ENCODE measurements around the gene LCE7A.
A peak's percentile ranks its signal among the peaks of the same experiment; 100 is the strongest.

Gene LCE7A

DNA sequence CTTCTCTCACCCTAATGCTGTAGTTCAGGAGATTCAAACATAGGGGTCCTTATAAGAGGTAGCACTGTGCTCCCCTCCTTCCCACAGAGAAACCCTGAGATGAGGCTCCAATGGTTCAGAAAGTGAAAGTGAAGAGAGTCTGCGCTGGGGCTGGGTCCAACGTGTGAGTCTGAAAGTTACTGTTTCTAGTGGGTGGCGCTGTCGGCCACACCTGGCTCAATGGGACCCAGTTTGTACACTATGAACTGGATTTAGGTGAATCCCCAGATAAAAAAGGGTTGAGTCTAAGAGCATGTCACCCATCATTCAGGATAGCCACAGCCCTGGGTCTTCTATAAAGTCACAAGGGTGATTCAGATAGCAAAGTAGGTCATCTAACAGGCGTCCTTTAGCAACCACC is 21.1 kb downstream of the LCE7A start:
- no peaks in the 10 kb centered on the region for H3K36me3 ChIP-seq (ENCODE audit: control insufficient read depth, insufficient read depth, low read length, severe bottlenecking)
- no peak overlapping the region for H3K4me3 ChIP-seq (ENCODE audit: low read length)
- H3K4me1 ChIP-seq (ENCODE audit: control insufficient read depth, insufficient read depth, low read length) = peaks cover 19% of the 10 kb centered on the region
- no peaks in the 10 kb centered on the region for H3K27me3 ChIP-seq (replicated peaks; ENCODE audit: control insufficient read depth, insufficient read depth, low read length)
- no peaks in the 10 kb centered on the region for H3K9me3 ChIP-seq (ENCODE audit: control insufficient read depth, low read length)
- no peak overlapping the region for H3K9ac ChIP-seq (ENCODE audit: low read length)
- DNase-seq (ENCODE audit: low read depth) = no peak

- DNase-seq (ENCODE audit: low read depth) = no peak
- H3K9me3 ChIP-seq (ENCODE audit: control insufficient read depth, low read length) = no peaks in the 10 kb centered on the region
Measured at GRCh38 chr1:152884085-152884484, 24.3 kb downstream of the LCE7A start.

DNA sequence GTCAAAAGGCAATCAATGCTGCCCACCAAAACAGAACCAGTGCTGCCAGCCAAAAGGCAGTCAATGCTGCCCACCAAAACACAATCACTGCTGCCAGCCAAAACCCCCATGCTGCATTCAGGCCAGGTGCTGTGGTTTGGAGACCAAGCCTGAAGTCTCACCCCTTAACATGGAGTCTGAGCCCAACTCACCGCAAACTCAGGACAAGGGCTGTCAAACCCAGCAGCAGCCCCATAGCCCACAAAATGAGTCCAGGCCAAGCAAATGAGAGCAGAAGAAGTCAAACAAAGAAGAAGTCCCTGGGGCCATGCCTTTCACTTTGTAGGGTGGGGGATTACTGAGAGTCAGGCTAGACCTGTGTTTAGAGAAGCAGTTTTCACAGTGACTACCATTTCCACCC is 24.7 kb downstream of the LCE7A start:
- no peak overlapping the region for H3K4me3 ChIP-seq (ENCODE audit: low read length)
- H3K4me1 ChIP-seq (ENCODE audit: control insufficient read depth, insufficient read depth, low read length) = peaks cover 26% of the 10 kb centered on the region
- H3K9ac ChIP-seq (ENCODE audit: low read length) = no peak overlapping the region
- no peaks in the 10 kb centered on the region for H3K9me3 ChIP-seq (ENCODE audit: control insufficient read depth, low read length)
- DNase-seq (ENCODE audit: low read depth) = no peak
- no peaks in the 10 kb centered on the region for H3K27me3 ChIP-seq (replicated peaks; ENCODE audit: control insufficient read depth, insufficient read depth, low read length)
- no peaks in the 10 kb centered on the region for H3K36me3 ChIP-seq (ENCODE audit: control insufficient read depth, insufficient read depth, low read length, severe bottlenecking)

More at GRCh38 chr1:152884085-152884484, 24.3 kb downstream of the LCE7A start:
- H3K9ac ChIP-seq (ENCODE audit: low read length) = no peak overlapping the region
- no peaks in the 10 kb centered on the region for H3K27me3 ChIP-seq (replicated peaks; ENCODE audit: control insufficient read depth, insufficient read depth, low read length)
- H3K4me3 ChIP-seq (ENCODE audit: low read length) = no peak overlapping the region
- no peaks in the 10 kb centered on the region for H3K36me3 ChIP-seq (ENCODE audit: control insufficient read depth, insufficient read depth, low read length, severe bottlenecking)
- peaks cover 26% of the 10 kb centered on the region for H3K4me1 ChIP-seq (ENCODE audit: control insufficient read depth, insufficient read depth, low read length)

DNA sequence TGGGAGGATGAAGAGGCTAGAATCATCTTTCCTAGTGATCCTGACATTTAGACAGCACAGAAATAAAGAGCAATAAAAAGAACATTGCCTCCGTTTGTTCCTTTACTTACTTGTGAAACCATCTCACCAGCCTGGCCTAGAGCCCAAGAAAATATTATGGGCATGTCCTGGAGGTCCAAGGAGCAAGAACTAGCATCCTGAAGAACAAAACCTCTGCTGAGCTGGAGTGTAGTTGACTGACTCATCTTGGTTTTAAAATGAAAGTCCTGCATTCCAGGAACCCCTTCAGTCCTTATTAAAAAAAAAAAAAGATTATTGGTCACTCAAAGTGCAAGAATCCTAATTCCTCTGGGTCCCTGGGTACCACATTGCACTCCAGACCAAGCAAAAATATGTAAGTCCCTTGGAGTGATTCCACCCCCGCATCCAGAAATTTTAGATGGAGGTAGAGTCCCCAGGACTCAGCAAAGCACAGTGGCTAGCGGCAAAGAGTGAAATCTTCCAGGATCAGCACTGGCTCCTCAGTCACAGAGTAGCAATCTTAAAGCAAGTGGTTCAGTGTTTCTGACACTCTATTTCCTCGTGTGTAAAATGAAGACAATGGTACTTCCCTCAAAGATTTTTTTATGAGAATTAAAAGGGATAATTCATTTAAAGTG is 25.3 kb downstream of the LCE7A start:
- no peak overlapping the region for H3K9ac ChIP-seq (ENCODE audit: low read length)
- H3K4me3 ChIP-seq (ENCODE audit: low read length) = no peak overlapping the region
- peaks cover 26% of the 10 kb centered on the region for H3K4me1 ChIP-seq (ENCODE audit: control insufficient read depth, insufficient read depth, low read length)
- DNase-seq (ENCODE audit: low read depth) = peak; percentile 9
- H3K36me3 ChIP-seq (ENCODE audit: control insufficient read depth, insufficient read depth, low read length, severe bottlenecking) = no peaks in the 10 kb centered on the region
- no peaks in the 10 kb centered on the region for H3K9me3 ChIP-seq (ENCODE audit: control insufficient read depth, low read length)
- no peaks in the 10 kb centered on the region for H3K27me3 ChIP-seq (replicated peaks; ENCODE audit: control insufficient read depth, insufficient read depth, low read length)

GRCh38 chr1:152886085-152886484 is 26.3 kb downstream of the LCE7A start:
- Histone ChIP-seq H3K9ac (ENCODE audit: low read length) (no peak overlapping the region), H3K4me3 (ENCODE audit: low read length) (no peak overlapping the region)
- DNase-seq (ENCODE audit: low read depth) = no peak

GRCh38 chr1:152886758-152887409 is 27.1 kb downstream of the LCE7A start:
- Histone ChIP-seq H3K4me1 (ENCODE audit: control insufficient read depth, insufficient read depth, low read length) (peaks cover 26% of the 10 kb centered on the region), H3K9ac (ENCODE audit: low read length) (no peak overlapping the region), H3K9me3 (ENCODE audit: control insufficient read depth, low read length) (no peaks in the 10 kb centered on the region)

More at GRCh38 chr1:152886085-152886484, 26.3 kb downstream of the LCE7A start:
- Histone ChIP-seq H3K27me3 (replicated peaks; ENCODE audit: control insufficient read depth, insufficient read depth, low read length) (no peaks in the 10 kb centered on the region), H3K36me3 (ENCODE audit: control insufficient read depth, insufficient read depth, low read length, severe bottlenecking) (no peaks in the 10 kb centered on the region), H3K4me1 (ENCODE audit: control insufficient read depth, insufficient read depth, low read length) (peaks cover 26% of the 10 kb centered on the region), H3K9me3 (ENCODE audit: control insufficient read depth, low read length) (no peaks in the 10 kb centered on the region)

GRCh38 chr1:152888126-152888525 is 28.3 kb downstream of the LCE7A start:
- Histone ChIP-seq H3K9me3 (ENCODE audit: control insufficient read depth, low read length) (no peaks in the 10 kb centered on the region), H3K4me1 (ENCODE audit: control insufficient read depth, insufficient read depth, low read length) (peaks cover 26% of the 10 kb centered on the region), H3K4me3 (ENCODE audit: low read length) (no peak overlapping the region), H3K36me3 (ENCODE audit: control insufficient read depth, insufficient read depth, low read length, severe bottlenecking) (no peaks in the 10 kb centered on the region), H3K27me3 (replicated peaks; ENCODE audit: control insufficient read depth, insufficient read depth, low read length) (no peaks in the 10 kb centered on the region), H3K9ac (ENCODE audit: low read length) (no peak overlapping the region)
- no peak for DNase-seq (ENCODE audit: low read depth)

More at GRCh38 chr1:152886758-152887409, 27.1 kb downstream of the LCE7A start:
- no peak overlapping the region for H3K4me3 ChIP-seq (ENCODE audit: low read length)
- H3K27me3 ChIP-seq (replicated peaks; ENCODE audit: control insufficient read depth, insufficient read depth, low read length) = no peaks in the 10 kb centered on the region
- DNase-seq (ENCODE audit: low read depth) = no peak
- no peaks in the 10 kb centered on the region for H3K36me3 ChIP-seq (ENCODE audit: control insufficient read depth, insufficient read depth, low read length, severe bottlenecking)

DNA sequence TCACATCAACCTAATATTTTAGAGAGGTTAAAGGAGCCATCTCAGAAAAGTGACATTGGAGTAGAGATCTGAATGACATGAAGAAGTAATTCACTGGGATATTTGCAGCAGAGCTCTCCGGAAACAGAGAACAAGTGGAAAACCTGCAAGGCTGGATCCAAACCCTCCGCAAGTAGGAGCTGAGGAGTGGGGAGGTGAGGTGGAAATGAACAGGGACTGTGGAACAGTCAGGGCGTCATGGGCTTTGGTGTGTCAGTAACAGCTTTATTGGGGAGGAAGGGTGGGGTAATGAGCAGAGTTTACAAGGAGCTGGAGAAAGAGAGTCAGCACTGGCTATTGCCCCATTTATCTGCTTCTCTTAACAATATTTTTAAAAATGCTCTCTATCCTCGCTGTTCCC is 39.2 kb downstream of the LCE7A start:
- H3K9me3 ChIP-seq (ENCODE audit: control insufficient read depth, low read length) = no peaks in the 10 kb centered on the region

GRCh38 chr1:152899883-152900282 is 40.1 kb downstream of the LCE7A start:
- H3K4me3 ChIP-seq (ENCODE audit: low read length) = no peak overlapping the region
- no peaks in the 10 kb centered on the region for H3K36me3 ChIP-seq (ENCODE audit: control insufficient read depth, insufficient read depth, low read length, severe bottlenecking)
- H3K4me1 ChIP-seq (ENCODE audit: control insufficient read depth, insufficient read depth, low read length) = peaks cover under 1% of the 10 kb centered on the region
- no peak for DNase-seq (ENCODE audit: low read depth)
- H3K9ac ChIP-seq (ENCODE audit: low read length) = no peak overlapping the region
- no peaks in the 10 kb centered on the region for H3K27me3 ChIP-seq (replicated peaks; ENCODE audit: control insufficient read depth, insufficient read depth, low read length)
- no peaks in the 10 kb centered on the region for H3K9me3 ChIP-seq (ENCODE audit: control insufficient read depth, low read length)

More for the DNA sequence above, 39.2 kb downstream of the LCE7A start:
- H3K36me3 ChIP-seq (ENCODE audit: control insufficient read depth, insufficient read depth, low read length, severe bottlenecking) = no peaks in the 10 kb centered on the region
- no peak for DNase-seq (ENCODE audit: low read depth)
- no peak overlapping the region for H3K9ac ChIP-seq (ENCODE audit: low read length)
- H3K4me1 ChIP-seq (ENCODE audit: control insufficient read depth, insufficient read depth, low read length) = no peaks in the 10 kb centered on the region
- H3K4me3 ChIP-seq (ENCODE audit: low read length) = no peak overlapping the region
- no peaks in the 10 kb centered on the region for H3K27me3 ChIP-seq (replicated peaks; ENCODE audit: control insufficient read depth, insufficient read depth, low read length)

DNA sequence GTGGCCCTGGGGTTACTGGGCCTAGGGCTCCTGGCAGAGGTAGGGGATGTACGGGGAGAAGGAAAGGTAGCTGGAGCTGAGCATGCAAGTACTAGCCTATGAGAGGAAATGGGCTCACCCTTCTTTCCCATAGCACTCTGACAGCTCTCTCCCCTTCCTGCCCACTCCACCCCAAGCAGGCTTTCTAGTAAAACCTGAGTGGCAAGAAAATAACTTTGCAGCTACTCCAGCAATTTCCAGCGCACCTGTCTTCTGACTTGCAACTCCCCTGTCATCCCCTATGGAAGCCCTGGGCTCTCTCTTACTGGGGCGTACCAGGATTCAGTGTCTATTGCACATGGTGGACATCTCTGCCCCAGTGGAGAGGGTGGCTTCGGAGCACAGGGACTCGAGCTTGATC is 41.8 kb downstream of the LCE7A start:
- peaks cover 11% of the 10 kb centered on the region for H3K4me1 ChIP-seq (ENCODE audit: control insufficient read depth, insufficient read depth, low read length)
- H3K9me3 ChIP-seq (ENCODE audit: control insufficient read depth, low read length) = no peaks in the 10 kb centered on the region
- no peaks in the 10 kb centered on the region for H3K36me3 ChIP-seq (ENCODE audit: control insufficient read depth, insufficient read depth, low read length, severe bottlenecking)
- no peak overlapping the region for H3K4me3 ChIP-seq (ENCODE audit: low read length)
- no peaks in the 10 kb centered on the region for H3K27me3 ChIP-seq (replicated peaks; ENCODE audit: control insufficient read depth, insufficient read depth, low read length)
- DNase-seq (ENCODE audit: low read depth) = no peak
- no peak overlapping the region for H3K9ac ChIP-seq (ENCODE audit: low read length)

DNA sequence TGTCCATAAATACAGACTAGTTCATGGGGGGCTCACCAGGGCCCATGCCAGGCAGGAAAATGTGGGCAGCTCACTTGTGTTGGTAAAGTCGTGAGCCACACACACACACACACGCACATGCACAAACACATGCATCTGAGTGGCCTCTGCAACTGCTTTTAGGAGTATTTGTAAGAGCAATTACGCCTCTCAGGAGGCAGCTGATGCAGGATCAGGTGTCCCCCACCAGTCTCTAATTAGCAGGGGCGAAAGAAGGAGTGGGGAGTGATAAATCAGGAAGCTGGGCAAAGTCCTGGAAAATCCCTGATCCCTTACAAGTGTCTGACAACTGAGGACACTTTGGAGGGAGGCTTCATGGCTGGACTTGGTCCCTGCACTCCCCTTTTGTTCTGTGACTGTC is 42.8 kb downstream of the LCE7A start:
- no peak for DNase-seq (ENCODE audit: low read depth)
- Histone ChIP-seq H3K9ac (ENCODE audit: low read length) (no peak overlapping the region), H3K4me3 (ENCODE audit: low read length) (no peak overlapping the region), H3K9me3 (ENCODE audit: control insufficient read depth, low read length) (no peaks in the 10 kb centered on the region), H3K4me1 (ENCODE audit: control insufficient read depth, insufficient read depth, low read length) (peaks cover 11% of the 10 kb centered on the region), H3K36me3 (ENCODE audit: control insufficient read depth, insufficient read depth, low read length, severe bottlenecking) (no peaks in the 10 kb centered on the region), H3K27me3 (replicated peaks; ENCODE audit: control insufficient read depth, insufficient read depth, low read length) (no peaks in the 10 kb centered on the region)
